NB4 (cell line): ENCODE measurements around the gene HDHD3.

Experiments
- CTCF ChIP-seq: IDR thresholded peaks from one replicate; pipeline ENCODE4 v1.5.1; 2012; ENCODE audit warnings: low read depth, low read length
- POLR2A ChIP-seq: IDR thresholded peaks from 2 replicates; pipeline ENCODE4 v1.6.1; 2011; ENCODE audit warnings: mild to moderate bottlenecking; ENCODE audit not compliant: insufficient read length; ENCODE audit errors: extremely low read depth

GRCh38 chr9:113373676-113374392 lies 3.0 kb downstream of the HDHD3 start:
- no peak for TF ChIP-seq POLR2A
- no peak for TF ChIP-seq CTCF
